A549 (cell line): ENCODE data around the gene CLCF1. TPM values are rescaled to one million over a fixed set of nuclear protein-coding genes. Genes with fewer than 3 reads are reported as not detected.

Source experiments
- ATAC-seq, 2 experiments: fragments of 200-7000 bp in 1 of 2; fragments of >200 bp in 1 of 2; cut with Nextera tagmentation in 1 of 2; cut with Tn5 transposase in 1 of 2; 3 replicates each; pipeline versions ENCODE4 v1.8.0 to v1.9.1; 2018 to 2020; ENCODE audit warnings: mild to moderate bottlenecking in 1 of 2, moderate library complexity in 1 of 2
- CTCF ChIA-PET: fragments of 300-600 bp; sonication (Branson Sonifier 250); formaldehyde crosslinking; extraction: SDS; loops from one replicate; lab custom pipeline; 2021; ENCODE audit warnings: antibody characterized with exemption, inconsistent platforms; lab: Yijun Ruan, JAX
- POLR2A ChIA-PET: fragments of 350-600 bp; formaldehyde crosslinking; extraction: SDS; loops from one replicate; lab custom pipeline; 2021; ENCODE audit warnings: antibody characterized with exemption, inconsistent platforms; lab: Yijun Ruan, JAX
- DNase-seq, 2 experiments: peaks; one replicate each; pipeline versions ENCODE4 v3.0.0 to v3.0.0-alpha.2; 2011 to 2016; ENCODE audit warnings: low read depth in 1 of 2, low spot score in 1 of 2
- FAIRE-seq: peaks from 2 replicates; lab custom pipeline; 2011; peaks lifted over from hg19 to GRCh38; lab: Jason Lieb, UNC
- H3K27ac ChIP-seq, 2 experiments: fragments of >200 bp; sonication (Bioruptor Twin); formaldehyde crosslinking; 3 replicates each; pipeline ENCODE4 v1.5.1; 2016 to 2017
- H3K4me1 ChIP-seq: fragments of >200 bp; sonication (Bioruptor Twin); formaldehyde crosslinking; 3 replicates; pipeline ENCODE4 v1.6.1; 2016
- H3K4me2 ChIP-seq: fragments of >200 bp; sonication (Bioruptor Twin); formaldehyde crosslinking; 3 replicates; pipeline ENCODE4 v1.6.1; 2016
- H3K4me3 ChIP-seq: fragments of >200 bp; sonication (Bioruptor Twin); formaldehyde crosslinking; 3 replicates; pipeline ENCODE4 v1.5.1; 2016
- H3K9me3 ChIP-seq: fragments of >200 bp; sonication (Bioruptor Twin); formaldehyde crosslinking; 3 replicates; pipeline ENCODE4 v1.6.1; 2016
- BHLHE40 ChIP-seq: IDR thresholded peaks from 2 replicates; pipeline ENCODE4 v1.6.1; 2012; ENCODE audit warnings: low read depth, low read length, inconsistent platforms
- CTCF ChIP-seq: fragments of >200 bp; sonication (Bioruptor Twin); formaldehyde crosslinking; IDR thresholded peaks from 3 replicates; pipeline ENCODE4 v1.5.1; 2016
- EHMT2 ChIP-seq: fragments of 200-600 bp; sonication (generic); IDR thresholded peaks from 2 replicates; pipeline ENCODE4 v1.6.1; 2016; ENCODE audit warnings: antibody characterized with exemption, low read depth, mild to moderate bottlenecking, moderate library complexity
- FOXS1 ChIP-seq: fragments of 250-450 bp; sonication (Bioruptor Pico); IDR thresholded peaks from 2 replicates; pipeline ENCODE4 v1.5.0; 2020; ENCODE audit warnings: mild to moderate bottlenecking, moderate library complexity
- GATA3 ChIP-seq: IDR thresholded peaks from 2 replicates; pipeline ENCODE4 v1.6.1; 2012; ENCODE audit warnings: borderline replicate concordance
- HEYL ChIP-seq: fragments of 250-450 bp; sonication (Bioruptor Pico); IDR thresholded peaks from 2 replicates; pipeline ENCODE4 v1.8.0; 2021; ENCODE audit warnings: mild to moderate bottlenecking, moderate library complexity
- KDM1A ChIP-seq: fragments of 200-600 bp; sonication (generic); IDR thresholded peaks from 2 replicates; pipeline ENCODE4 v1.6.1; 2016; ENCODE audit warnings: low read depth, mild to moderate bottlenecking
- MAZ ChIP-seq: fragments of 150-350 bp; IDR thresholded peaks from 2 replicates; pipeline ENCODE4 v1.6.1; 2014; ENCODE audit warnings: antibody characterized with exemption, low read depth, low read length, borderline replicate concordance
- PHF8 ChIP-seq: fragments of 200-600 bp; sonication (generic); IDR thresholded peaks from 2 replicates; pipeline ENCODE4 v1.6.1; 2016; ENCODE audit warnings: low read depth, mild to moderate bottlenecking, antibody characterized with exemption, moderate library complexity, borderline replicate concordance
- POLR2A ChIP-seq: IDR thresholded peaks from 2 replicates; pipeline ENCODE4 v1.6.1; 2012; ENCODE audit warnings: mild to moderate bottlenecking, low read length
- REST ChIP-seq: fragments of 200-600 bp; sonication (generic); IDR thresholded peaks from 2 replicates; pipeline ENCODE4 v1.6.1; 2016; ENCODE audit warnings: antibody characterized with exemption, mild to moderate bottlenecking, moderate library complexity
- RNF2 ChIP-seq: fragments of 200-600 bp; sonication (generic); IDR thresholded peaks from 2 replicates; pipeline ENCODE4 v1.6.1; 2016; ENCODE audit warnings: low read depth, mild to moderate bottlenecking, antibody characterized with exemption, moderate library complexity, borderline replicate concordance
- SREBF2 ChIP-seq: fragments of 450-650 bp; IDR thresholded peaks from 2 replicates; pipeline ENCODE4 v1.6.1; 2014; ENCODE audit warnings: mild to moderate bottlenecking, moderate library complexity
- TP53 ChIP-seq: fragments of 250-450 bp; sonication (Bioruptor Pico); IDR thresholded peaks from 2 replicates; pipeline ENCODE4 v1.5.0; 2021; ENCODE audit warnings: mild to moderate bottlenecking, moderate library complexity
- USF2 ChIP-seq: fragments of 450-650 bp; IDR thresholded peaks from 2 replicates; pipeline ENCODE4 v1.6.1; 2014; ENCODE audit warnings: antibody characterized with exemption
- WGBS: methylation state at CpG from one replicate; pipeline ENCODE4 v1.1.6; 2017; ENCODE audit errors: missing lambda C conversion rate; 5-methylcytosine and 5-hydroxymethylcytosine counted together
- polyA minus RNA-seq: library from RNA; depleted of rRNA, polyadenylated mRNA; stranded (reverse); fragments of >200 nt; gene quantifications from 2 replicates; pipeline ENCODE4 v1.2.3, GENCODE V29; 2011; rRNA and poly(A)+ RNA removed
- polyA plus RNA-seq, 4 experiments: library from polyadenylated mRNA; depleted of rRNA in 3 of 4; stranded (reverse); fragments of >200 nt; fragmentation: RNase III in 1 of 4; extraction: RNeasy Plus Mini Kit Qiagen cat#74134 plus additional on column Dnase treatment in 1 of 4; gene quantifications; 2 replicates in 3 of 4; 3 replicates in 1 of 4; pipeline ENCODE4 v1.2.3, GENCODE V29; 2011 to 2017

CLCF1 gene
- polyA plus RNA-seq (2011; rRNA removed) = 23.9 and 25.8 TPM in 2 replicates
- polyA plus RNA-seq (2012; cell fraction: cytosol; rRNA removed) = 75.7 and 103 TPM in 2 replicates
- 204 and 212 TPM in 2 replicates for polyA plus RNA-seq (2012; cell fraction: nucleus; rRNA removed)
- 31.0 to 37.1 TPM (median 36.0 TPM) in 3 replicates for polyA plus RNA-seq (2017; fragmentation: RNase III; extraction: RNeasy Plus Mini Kit Qiagen cat#74134 plus additional on column Dnase treatment)
- polyA minus RNA-seq = 14.6 and 17.5 TPM in 2 replicates

GRCh38 chr11:67372993-67373647 lies at the start of gene CLCF1:
CLCF1 (minus strand) TSS chr11:67373598; CDS start chr11:67373539, 59 bp downstream.
- Histone ChIP-seq H3K4me3 (peak within 1 kb of the TSS; percentile 68), H3K4me2 (peak within 1 kb of the TSS; percentile 95), H3K4me1 (peaks cover 73% of the 10 kb centered on the region), H3K9me3 (no peaks in the 10 kb centered on the region), H3K27ac (peak within 1 kb of the TSS; percentile 95 to 100)
- POLR2A ChIA-PET = interaction anchor here (0.7 to 9.3 kb wide), 11 partner anchors 8 to 637 kb away, joined by 3 to 172 read pairs (median 10); partner anchors contain the start of genes AIP, ALDH3B1, KDM2A and POLD4
- DNase-seq (no peak), ATAC-seq (peak; percentile 0 to 3; a peak in 3 of 6 replicates), FAIRE-seq (no peak)
- under 1% methylated on average over 12 of the region's 76 CpGs for WGBS
- CTCF ChIA-PET = interaction anchor here (25.2 to 46.2 kb wide), 2 partner anchors 15 to 19 kb away, joined by 626 to 1913 read pairs; partner anchors contain the start of genes POLD4, PPP1CA, RAD9A and TBC1D10C
- peak; percentile 5; the same call in 1 of the 2 replicates for TF ChIP-seq POLR2A
- no peak for TF ChIP-seq HEYL (CRISPR knock-in tag)
- TF ChIP-seq GATA3 = 0 out of 2 replicates have a peak, but pooled peaks have one; percentile 12
- TF ChIP-seq TP53 (CRISPR knock-in tag) = peak; percentile 64; the same call in 1 of the 2 replicates
- no peak for TF ChIP-seq RNF2
- TF ChIP-seq REST = peak; percentile 28; the same call in 1 of the 2 replicates
- no peak for TF ChIP-seq CTCF
- TF ChIP-seq USF2 = no peak

GRCh38 chr11:67422891-67423290 lies 49.5 kb upstream of the CLCF1 start:
- ChIA-PET CTCF (interaction anchor here (1.0 to 3.0 kb wide), 2 partner anchors 21 to 66 kb away, joined by 4 to 18 read pairs; partner anchors contain the start of gene PPP1CA), POLR2A (no interaction called here)
- Histone ChIP-seq H3K4me3 (no peak overlapping the region), H3K27ac (no peak overlapping the region), H3K9me3 (no peaks in the 10 kb centered on the region), H3K4me1 (peaks cover 13% of the 10 kb centered on the region), H3K4me2 (no peak overlapping the region)
- WGBS = 77% methylated on average over 6 of the region's 6 CpGs
- no peak for TF ChIP-seq KDM1A
- TF ChIP-seq EHMT2 = no peak
- TF ChIP-seq PHF8 = no peak
- no peak for TF ChIP-seq FOXS1 (CRISPR knock-in tag)
- TF ChIP-seq SREBF2 = no peak
- TF ChIP-seq BHLHE40 = no peak
- TF ChIP-seq MAZ = no peak
- ATAC-seq = no peak
- no peak for DNase-seq
- FAIRE-seq = no peak
